Choroid plexus epithelial cell (primary cell): ENCODE results near the gene PLCB3.

ENCODE experiments used
- DNase-seq: peaks from one replicate; pipeline ENCODE4 v3.0.0-alpha.2; 2010; ENCODE audit warnings: low read depth
- H3K4me3 ChIP-seq: 2 replicates; pipeline ENCODE4 v1.5.1; 2011; ENCODE audit warnings: low read depth, mild to moderate bottlenecking, control low read depth, low read length, moderate library complexity
- CTCF ChIP-seq: conservative IDR thresholded peaks from 2 replicates; pipeline ENCODE4 v1.5.1; 2011; ENCODE audit warnings: low read depth, mild to moderate bottlenecking, control low read depth, inconsistent platforms, low read length, moderate library complexity

Gene PLCB3

GRCh38 chr11:64251016-64251752, at the start of gene PLCB3:
TSS of gene PLCB3 (plus strand) at chr11:64251530. CDS start at chr11:64251650, 120 bp downstream.
- peak; percentile 45 for TF ChIP-seq CTCF
- DNase-seq = no peak
- peak within 1 kb of the TSS; percentile 63 for H3K4me3 ChIP-seq

- no peak overlapping the region for H3K4me3 ChIP-seq
- no peak for DNase-seq
- TF ChIP-seq CTCF = no peak
Observed at GRCh38 chr11:64201543-64201942, 49.8 kb upstream of the PLCB3 start.

- no peak for TF ChIP-seq CTCF
- no peak overlapping the region for H3K4me3 ChIP-seq
- DNase-seq = no peak
Observed at GRCh38 chr11:64202992-64203391, 48.3 kb upstream of the PLCB3 start.

GRCh38 chr11:64203421-64204079, 47.8 kb upstream of the PLCB3 start:
- no peak for TF ChIP-seq CTCF
- DNase-seq = no peak
- H3K4me3 ChIP-seq = no peak overlapping the region

- no peak overlapping the region for H3K4me3 ChIP-seq
- no peak for TF ChIP-seq CTCF
- no peak for DNase-seq
Observed at GRCh38 chr11:64204080-64204440, 47.3 kb upstream of the PLCB3 start.

- TF ChIP-seq CTCF = peak; percentile 83
Observed at GRCh38 chr11:64204464-64204989, 46.8 kb upstream of the PLCB3 start.

More at GRCh38 chr11:64204464-64204989, 46.8 kb upstream of the PLCB3 start:
- DNase-seq = peak; percentile 99
- H3K4me3 ChIP-seq = no peak overlapping the region
